ENCODE measurements around the gene ZCCHC3.

The ZCCHC3 gene

GRCh38 chr20:258963-259362 is 38.4 kb upstream of the ZCCHC3 start:
- DNase-seq (ENCODE audit: low spot score), result no peak
- TF ChIP-seq CTCF (conservative IDR thresholded peaks at IDR 0.05; ENCODE audit: low read depth), result no peak
- no peak overlapping the region for H3K27ac ChIP-seq
- CTCF ChIA-PET, result interaction anchor here (2.2 kb wide), 1 partner anchor 8 kb away, joined by 11 read pairs; no protein-coding TSS in a partner anchor
- POLR2A ChIA-PET (ENCODE audit: low non-redundant PET), result no interaction called here

- DNase-seq (ENCODE audit: low spot score), result no peak
- TF ChIP-seq CTCF (conservative IDR thresholded peaks at IDR 0.05; ENCODE audit: low read depth), result no peak
- no peak overlapping the region for H3K27ac ChIP-seq
- POLR2A ChIA-PET (ENCODE audit: low non-redundant PET), result interaction anchor here (0.6 kb wide), 1 partner anchor 60 kb away, joined by 4 read pairs; no protein-coding TSS in a partner anchor
- CTCF ChIA-PET, result interaction anchor here (0.5 kb wide), 1 partner anchor 1039 kb away, joined by 3 read pairs; no protein-coding TSS in a partner anchor
Observed at GRCh38 chr20:259981-260380, 37.4 kb upstream of the ZCCHC3 start.

GRCh38 chr20:263701-264100 is 33.7 kb upstream of the ZCCHC3 start:
- TF ChIP-seq CTCF (conservative IDR thresholded peaks at IDR 0.05; ENCODE audit: low read depth), result no peak
- DNase-seq (ENCODE audit: low spot score), result no peak
- CTCF ChIA-PET, result interaction anchor here (0.6 to 1.2 kb wide), 3 partner anchors 159 to 949 kb away, joined by 3 to 5 read pairs (median 4); no protein-coding TSS in a partner anchor
- H3K27ac ChIP-seq, result no peak overlapping the region
- POLR2A ChIA-PET (ENCODE audit: low non-redundant PET), result no interaction called here

- no peak overlapping the region for H3K27ac ChIP-seq
- ChIA-PET CTCF (interaction anchor here (0.6 to 2.5 kb wide), 10 partner anchors 9 to 138 kb away, joined by 3 to 13 read pairs (median 5); partner anchors contain the start of gene DEFB132), POLR2A (ENCODE audit: low non-redundant PET) (no interaction called here)
- peak; percentile 82 for DNase-seq (ENCODE audit: low spot score)
- peak; percentile 98 for TF ChIP-seq CTCF (conservative IDR thresholded peaks at IDR 0.05; ENCODE audit: low read depth)
Observed at GRCh38 chr20:266596-267562, 30.5 kb upstream of the ZCCHC3 start.

GRCh38 chr20:270517-270916 is 26.9 kb upstream of the ZCCHC3 start:
- ChIA-PET CTCF (interaction anchor here (0.5 kb wide), 1 partner anchor 238 kb away, joined by 3 read pairs; no protein-coding TSS in a partner anchor), POLR2A (ENCODE audit: low non-redundant PET) (no interaction called here)
- no peak for TF ChIP-seq CTCF (conservative IDR thresholded peaks at IDR 0.05; ENCODE audit: low read depth)
- no peak overlapping the region for H3K27ac ChIP-seq
- no peak for DNase-seq (ENCODE audit: low spot score)

- DNase-seq (ENCODE audit: low spot score), result no peak
- ChIA-PET CTCF (no interaction called here), POLR2A (ENCODE audit: low non-redundant PET) (no interaction called here)
- TF ChIP-seq CTCF (conservative IDR thresholded peaks at IDR 0.05; ENCODE audit: low read depth), result no peak
- no peak overlapping the region for H3K27ac ChIP-seq
Observed at GRCh38 chr20:271069-271468, 26.3 kb upstream of the ZCCHC3 start.

Measured in RWPE1 (cell line).